Retinal pigment epithelial cell (primary cell): ENCODE results near the gene CNKSR2.

ENCODE experiments used
- DNase-seq: peaks from one replicate; pipeline ENCODE4 v3.0.0-alpha.2; 2010; ENCODE audit warnings: low read depth
- H3K4me3 ChIP-seq: 2 replicates; pipeline ENCODE4 v1.5.1; 2011; ENCODE audit warnings: mild to moderate bottlenecking, low read length, control low read depth, moderate library complexity
- TF ChIP-seq, protein P1 (sequence below): conservative IDR thresholded peaks from 2 replicates; pipeline ENCODE4 v1.5.1; 2011; ENCODE audit warnings: low read depth, low read length, control low read depth, inconsistent platforms

CNKSR2 gene

DNA sequence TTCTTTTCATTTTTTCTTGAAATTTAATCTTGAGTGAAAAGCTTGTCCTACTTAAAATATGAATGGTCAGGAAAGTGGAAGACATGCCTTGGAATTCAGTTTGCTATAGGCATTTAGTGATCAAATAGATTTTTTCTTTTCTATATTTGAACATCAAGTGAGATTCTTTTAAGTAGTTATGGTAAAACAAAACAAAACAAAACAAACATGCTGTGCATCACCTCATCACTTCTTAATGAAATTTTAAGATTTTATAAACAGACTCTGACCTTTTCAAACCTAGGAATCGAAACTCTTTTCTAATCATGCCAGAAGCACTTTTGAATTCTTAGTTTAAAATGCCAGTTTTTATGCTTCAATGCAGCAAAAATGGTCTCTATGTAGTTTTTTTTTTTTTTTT is 62.8 kb downstream of the CNKSR2 start:
- DNase-seq: no peak
- TF ChIP-seq, protein P1, sequence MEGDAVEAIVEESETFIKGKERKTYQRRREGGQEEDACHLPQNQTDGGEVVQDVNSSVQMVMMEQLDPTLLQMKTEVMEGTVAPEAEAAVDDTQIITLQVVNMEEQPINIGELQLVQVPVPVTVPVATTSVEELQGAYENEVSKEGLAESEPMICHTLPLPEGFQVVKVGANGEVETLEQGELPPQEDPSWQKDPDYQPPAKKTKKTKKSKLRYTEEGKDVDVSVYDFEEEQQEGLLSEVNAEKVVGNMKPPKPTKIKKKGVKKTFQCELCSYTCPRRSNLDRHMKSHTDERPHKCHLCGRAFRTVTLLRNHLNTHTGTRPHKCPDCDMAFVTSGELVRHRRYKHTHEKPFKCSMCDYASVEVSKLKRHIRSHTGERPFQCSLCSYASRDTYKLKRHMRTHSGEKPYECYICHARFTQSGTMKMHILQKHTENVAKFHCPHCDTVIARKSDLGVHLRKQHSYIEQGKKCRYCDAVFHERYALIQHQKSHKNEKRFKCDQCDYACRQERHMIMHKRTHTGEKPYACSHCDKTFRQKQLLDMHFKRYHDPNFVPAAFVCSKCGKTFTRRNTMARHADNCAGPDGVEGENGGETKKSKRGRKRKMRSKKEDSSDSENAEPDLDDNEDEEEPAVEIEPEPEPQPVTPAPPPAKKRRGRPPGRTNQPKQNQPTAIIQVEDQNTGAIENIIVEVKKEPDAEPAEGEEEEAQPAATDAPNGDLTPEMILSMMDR: no peak
- no peak overlapping the region for H3K4me3 ChIP-seq

DNA sequence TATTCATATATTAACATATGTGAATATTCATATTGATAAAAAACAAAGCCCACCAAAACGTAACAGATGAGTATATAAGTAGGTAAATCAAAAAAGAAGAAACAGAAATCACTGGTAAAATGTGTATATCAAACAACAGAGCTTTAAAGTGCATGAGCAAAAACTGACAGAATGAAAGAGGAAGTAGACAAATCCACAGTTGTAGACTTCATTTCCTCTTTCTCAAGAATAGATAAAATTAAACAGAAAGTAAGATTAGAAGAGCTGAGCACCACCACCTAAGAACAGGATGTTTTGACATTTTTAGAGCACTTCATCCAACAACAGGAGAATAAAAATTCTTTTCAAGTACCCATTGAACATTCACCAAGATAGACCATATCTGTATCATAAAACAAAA is 64.6 kb downstream of the CNKSR2 start:
- no peak overlapping the region for H3K4me3 ChIP-seq
- TF ChIP-seq, protein P1: no peak
- DNase-seq: no peak

DNA sequence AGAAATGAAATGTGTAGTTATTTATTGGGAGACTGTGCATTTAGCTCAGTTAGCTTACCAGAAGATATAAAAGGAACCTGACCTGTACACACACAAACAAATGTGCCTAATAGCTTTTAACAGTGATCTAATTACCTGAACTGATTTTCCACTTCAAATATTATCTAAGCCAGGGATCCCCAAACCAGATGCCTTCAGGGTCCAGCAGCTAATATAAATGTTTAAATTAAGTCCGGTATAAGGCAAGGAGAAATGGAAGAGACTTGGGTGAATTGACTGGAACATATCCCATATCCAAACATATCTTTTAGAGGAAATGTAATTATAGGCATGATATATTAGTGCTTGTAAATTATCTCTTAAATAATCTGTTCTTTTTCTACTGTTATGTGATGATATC is 66.7 kb downstream of the CNKSR2 start:
- TF ChIP-seq, protein P1: no peak
- no peak for DNase-seq
- H3K4me3 ChIP-seq: no peak overlapping the region

DNA sequence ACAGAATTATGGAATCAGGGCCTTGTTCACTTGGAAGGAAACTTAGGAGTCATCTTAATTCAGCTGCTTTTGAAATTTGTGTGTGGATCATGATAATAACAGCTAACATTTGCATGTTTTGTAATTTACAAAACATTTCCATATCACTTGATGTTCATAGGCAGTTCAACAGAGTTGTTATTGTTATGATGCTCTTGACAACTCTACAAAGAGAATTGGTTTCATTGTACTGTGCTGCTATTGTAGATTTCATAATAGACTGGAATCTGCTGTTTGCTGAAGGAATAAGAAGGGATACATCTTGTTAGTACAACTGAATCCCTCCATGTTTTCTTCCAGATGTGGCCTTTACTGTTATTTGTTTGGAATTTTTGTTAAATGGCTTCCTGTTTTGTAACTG is 83.5 kb downstream of the CNKSR2 start:
- TF ChIP-seq, protein P1: no peak
- H3K4me3 ChIP-seq: no peak overlapping the region
- DNase-seq: no peak

DNA sequence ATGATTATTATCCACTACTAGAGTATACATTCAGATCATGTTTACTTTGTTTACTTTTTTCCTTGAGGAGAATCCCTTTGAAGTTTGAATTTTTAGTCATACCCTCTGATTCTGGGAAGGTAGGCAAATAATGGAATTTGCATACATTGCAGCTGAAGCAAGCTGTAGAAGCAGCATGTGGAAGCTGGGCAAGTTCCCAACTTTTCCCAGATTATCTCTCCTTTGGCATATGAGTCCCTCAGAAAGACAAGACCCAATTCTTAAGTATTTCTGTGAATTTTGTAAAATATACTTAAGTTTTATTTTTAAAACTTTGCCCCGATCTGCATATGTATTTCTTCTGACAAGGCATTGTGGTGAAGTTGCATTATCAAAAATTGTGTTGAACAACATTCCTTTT is 94.9 kb downstream of the CNKSR2 start:
- peak; percentile 2 for DNase-seq
- TF ChIP-seq, protein P1: no peak
- H3K4me3 ChIP-seq: no peak overlapping the region

DNA sequence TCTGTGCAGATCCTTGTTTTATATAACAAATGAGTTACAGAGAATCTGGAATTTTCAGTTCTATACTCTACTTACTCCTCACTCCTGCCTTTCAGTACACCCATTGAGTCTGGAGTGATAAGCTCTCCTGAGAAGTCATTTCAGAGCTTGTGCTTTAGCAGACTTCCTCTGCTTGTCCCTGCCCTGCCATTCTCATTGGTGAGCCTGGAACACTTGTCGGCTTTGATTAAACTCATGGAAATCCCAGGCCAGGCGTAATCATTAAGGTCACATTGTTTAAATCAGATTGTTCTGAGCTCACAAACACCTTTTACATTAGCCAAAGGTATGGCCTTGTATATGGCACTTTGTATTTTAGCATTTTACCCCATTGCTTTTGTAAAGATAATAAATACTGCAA is 102.7 kb downstream of the CNKSR2 start:
- DNase-seq: peak; percentile 2
- no peak overlapping the region for H3K4me3 ChIP-seq
- TF ChIP-seq, protein P1: no peak

DNA sequence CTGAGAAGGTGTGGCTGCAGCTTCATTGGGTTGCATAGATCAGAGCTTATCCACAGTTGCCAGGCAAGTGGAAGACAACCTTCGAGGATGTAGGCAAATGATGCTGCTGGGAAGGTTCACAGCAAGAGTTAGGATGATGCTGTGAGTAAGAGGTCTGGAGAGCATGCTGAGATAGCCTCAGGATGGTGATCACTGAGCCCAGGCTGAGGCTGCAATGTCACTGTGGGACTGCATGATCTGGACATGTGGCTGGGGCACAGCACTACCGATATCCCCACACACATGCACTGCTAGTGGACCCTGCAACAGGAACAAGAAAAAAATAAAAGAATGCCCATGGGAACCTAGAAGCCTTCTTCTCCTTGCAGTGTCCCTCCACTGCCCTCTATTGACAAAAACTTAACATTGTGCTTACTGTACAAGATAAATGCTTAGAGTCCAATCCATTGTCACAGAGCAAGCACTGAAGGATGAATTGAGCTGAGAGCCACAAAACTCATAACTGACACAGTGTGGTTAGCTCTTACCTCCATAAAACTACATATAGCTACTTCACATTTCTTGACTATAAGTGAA is 105.6 kb downstream of the CNKSR2 start:
- TF ChIP-seq, protein P1: peak; percentile 64
- DNase-seq: peak; percentile 13
- H3K4me3 ChIP-seq: no peak overlapping the region
